Measurements from ENCODE around the gene HYKK. TPM values are rescaled to one million over a fixed set of nuclear protein-coding genes. Genes with fewer than 3 reads are reported as not detected.

HYKK gene
- total RNA-seq, 1 experiment from 2014 or later = 3.1 TPM

- CTCF ChIA-PET = interaction anchor here (0.5 kb wide), 1 partner anchor 79 kb away, joined by 3 read pairs; no protein-coding TSS in a partner anchor
- Mint-ChIP-seq H3K36me3 (no peaks in the 10 kb centered on the region), H3K9me3 (peaks cover 3% of the 10 kb centered on the region; the same call in 1 of the 2 replicates), H3K27ac (0 out of 2 replicates have a peak overlapping the region, but pooled peaks have one; percentile 11), H3K4me3 (no peak overlapping the region), H3K4me1 (peaks cover 14% of the 10 kb centered on the region), H3K27me3 (ENCODE audit: low read depth) (peaks cover 4% of the 10 kb centered on the region)
- POLR2A ChIA-PET = no interaction called here
- DNase-seq (ENCODE audit: low spot score) (no peak), ATAC-seq (no peak)
- TF ChIP-seq ELF4 (CRISPR knock-in tag; IDR thresholded peaks at IDR 0.05; ENCODE audit: low read depth) = no peak
- no peak for TF ChIP-seq ZNF532 (CRISPR knock-in tag; IDR thresholded peaks at IDR 0.05; ENCODE audit: borderline replicate concordance)
- TF ChIP-seq ZNF138 (CRISPR knock-in tag; conservative IDR thresholded peaks at IDR 0.05) = no peak
- no peak for TF ChIP-seq RORB (CRISPR knock-in tag; IDR thresholded peaks at IDR 0.05)
- TF ChIP-seq SP1 (CRISPR knock-in tag; conservative IDR thresholded peaks at IDR 0.05) = no peak
- TF ChIP-seq GTF2I (CRISPR knock-in tag; conservative IDR thresholded peaks at IDR 0.05) = no peak
- no peak for TF ChIP-seq ZNF512 (CRISPR knock-in tag; IDR thresholded peaks at IDR 0.05; ENCODE audit: borderline replicate concordance)
- TF ChIP-seq ATF6 (CRISPR knock-in tag; IDR thresholded peaks at IDR 0.05) = no peak
- TF ChIP-seq JUN (CRISPR knock-in tag; IDR thresholded peaks at IDR 0.05) = no peak
- TF ChIP-seq ETV6 (CRISPR knock-in tag; IDR thresholded peaks at IDR 0.05) = no peak
- TF ChIP-seq E2F4 (CRISPR knock-in tag; IDR thresholded peaks at IDR 0.05; ENCODE audit: borderline replicate concordance, low read depth) = no peak
- no peak for TF ChIP-seq ZMAT4 (CRISPR knock-in tag; IDR thresholded peaks at IDR 0.05)
Measured at GRCh38 chr15:78561490-78561889, 54.1 kb downstream of the HYKK start.

- DNase-seq (ENCODE audit: low spot score) = no peak
- Mint-ChIP-seq H3K36me3 (no peaks in the 10 kb centered on the region), H3K27me3 (ENCODE audit: low read depth) (peaks cover 4% of the 10 kb centered on the region), H3K27ac (no peak overlapping the region), H3K4me1 (peaks cover 23% of the 10 kb centered on the region), H3K4me3 (no peak overlapping the region), H3K9me3 (no peaks in the 10 kb centered on the region)
- no peak for ATAC-seq
- ChIA-PET CTCF (no interaction called here), POLR2A (no interaction called here)
- no peak for TF ChIP-seq ZBTB43 (CRISPR knock-in tag; IDR thresholded peaks at IDR 0.05)
- no peak for TF ChIP-seq ZNF138 (CRISPR knock-in tag; conservative IDR thresholded peaks at IDR 0.05)
- TF ChIP-seq NFYB (CRISPR knock-in tag; conservative IDR thresholded peaks at IDR 0.05; ENCODE audit: low read depth) = no peak
- no peak for TF ChIP-seq CTCF (IDR thresholded peaks at IDR 0.05)
- TF ChIP-seq E2F5 (CRISPR knock-in tag; IDR thresholded peaks at IDR 0.05) = no peak
- TF ChIP-seq ZMAT4 (CRISPR knock-in tag; IDR thresholded peaks at IDR 0.05) = no peak
- no peak for TF ChIP-seq AR (CRISPR knock-in tag; IDR thresholded peaks at IDR 0.05)
Measured at GRCh38 chr15:78563092-78563491, 55.7 kb downstream of the HYKK start.

Data from WTC11 (cell line).